GM23338 (cell line): ENCODE results near the gene NEU2. TPM values are rescaled to one million over a fixed set of nuclear protein-coding genes. Genes with fewer than 3 reads are reported as not detected.

Source experiments
- ATAC-seq: fragments of 200-7000 bp; cut with Tn5 transposase; 3 replicates; pipeline ENCODE4 v1.9.1; 2020
- DNase-seq: peaks from one replicate; pipeline ENCODE4 v3.0.0-alpha.2; 2015; ENCODE audit warnings: low spot score
- H2AFZ ChIP-seq: fragments of 200-600 bp; sonication (generic); 2 replicates; pipeline ENCODE4 v1.8.0; 2016; ENCODE audit warnings: antibody characterized with exemption, mild to moderate bottlenecking, moderate library complexity
- H3F3A ChIP-seq: fragments of 200-600 bp; sonication (generic); replicated peaks from 2 replicates; pipeline ENCODE4 v1.8.0; 2017; ENCODE audit warnings: antibody characterized with exemption, mixed run types, low read depth
- H3K27ac ChIP-seq: fragments of 200-600 bp; sonication (generic); 2 replicates; pipeline ENCODE4 v1.6.1; 2016; ENCODE audit warnings: low read depth
- H3K27me3 ChIP-seq: fragments of 200-600 bp; sonication (generic); 2 replicates; pipeline ENCODE4 v1.8.0; 2016; ENCODE audit warnings: mild to moderate bottlenecking, mixed run types, moderate library complexity; ENCODE audit not compliant: insufficient read depth
- H3K36me3 ChIP-seq: fragments of 200-600 bp; sonication (generic); 2 replicates; pipeline ENCODE4 v1.8.0; 2016; ENCODE audit warnings: mild to moderate bottlenecking; ENCODE audit not compliant: insufficient read depth
- H3K4me1 ChIP-seq: fragments of 200-600 bp; sonication (generic); 2 replicates; pipeline ENCODE4 v1.8.0; 2016; ENCODE audit warnings: mild to moderate bottlenecking, moderate library complexity; ENCODE audit not compliant: insufficient read depth
- H3K4me2 ChIP-seq: fragments of 200-600 bp; sonication (generic); 2 replicates; pipeline ENCODE4 v1.7.1; 2017; ENCODE audit warnings: mixed run types
- H3K4me3 ChIP-seq: fragments of 200-600 bp; sonication (generic); 2 replicates; pipeline ENCODE4 v1.6.1; 2016; ENCODE audit warnings: mixed run types
- H3K79me2 ChIP-seq: fragments of 200-600 bp; sonication (generic); replicated peaks from 2 replicates; pipeline ENCODE4 v1.8.0; 2017; ENCODE audit warnings: mild to moderate bottlenecking; ENCODE audit not compliant: insufficient read depth
- H3K9me2 ChIP-seq: fragments of 200-600 bp; sonication (generic); 2 replicates; pipeline ENCODE4 v1.8.0; 2017; ENCODE audit not compliant: insufficient read depth
- H4K20me1 ChIP-seq: fragments of 200-600 bp; sonication (generic); replicated peaks from 2 replicates; pipeline ENCODE4 v1.8.0; 2017; ENCODE audit warnings: mild to moderate bottlenecking; ENCODE audit not compliant: insufficient read depth
- H3K27ac Mint-ChIP-seq: 2 replicates; pipeline ENCODE4 v1.8.0; 2020; ENCODE audit warnings: inconsistent platforms, mild to moderate bottlenecking, moderate library complexity, mixed read lengths
- H3K27me3 Mint-ChIP-seq: 3 replicates; pipeline ENCODE4 v1.8.0; 2022; ENCODE audit warnings: low read depth, mild to moderate bottlenecking, moderate library complexity, mixed read lengths, inconsistent platforms; ENCODE audit not compliant: insufficient read depth, poor library complexity
- H3K36me3 Mint-ChIP-seq: 3 replicates; pipeline ENCODE4 v1.8.0; 2021; ENCODE audit warnings: low read depth, mild to moderate bottlenecking, inconsistent platforms, moderate library complexity, mixed read lengths
- H3K4me1 Mint-ChIP-seq: 3 replicates; pipeline ENCODE4 v1.8.0; 2020; ENCODE audit warnings: mild to moderate bottlenecking, inconsistent platforms, mixed read lengths
- H3K4me3 Mint-ChIP-seq: 3 replicates; pipeline ENCODE4 v1.8.0; 2021; ENCODE audit warnings: moderate library complexity, mild to moderate bottlenecking, inconsistent platforms, mixed read lengths
- H3K9me3 Mint-ChIP-seq: 3 replicates; pipeline ENCODE4 v1.8.0; 2020; ENCODE audit warnings: moderate library complexity, mild to moderate bottlenecking, inconsistent platforms, mixed read lengths
- CTCF ChIP-seq, 2 experiments: fragments of 200-600 bp in 1 of 2; sonication (generic) in 1 of 2; conservative IDR thresholded peaks; 2 replicates each; pipeline versions ENCODE4 v1.5.1 to v1.6.1; 2016 to 2017; ENCODE audit warnings: antibody characterized with exemption in 2 of 2, low read depth in 2 of 2, mild to moderate bottlenecking in 2 of 2, moderate library complexity in 1 of 2
- ETS1 ChIP-seq: IDR thresholded peaks from 2 replicates; pipeline ENCODE4 v1.6.1; 2016; ENCODE audit warnings: antibody characterized with exemption
- EZH2 ChIP-seq: fragments of 200-600 bp; sonication (generic); IDR thresholded peaks from one replicate; pipeline ENCODE4 v1.8.0; 2017; ENCODE audit warnings: antibody characterized with exemption, mild to moderate bottlenecking, low read depth; ENCODE audit not compliant: unreplicated experiment
- EZH2phosphoT487 ChIP-seq: fragments of 200-600 bp; sonication (generic); IDR thresholded peaks from one replicate; pipeline ENCODE4 v1.8.1; 2018; ENCODE audit warnings: antibody characterized with exemption; ENCODE audit not compliant: unreplicated experiment
- JUNB ChIP-seq: IDR thresholded peaks from one replicate; pipeline ENCODE4 v1.6.1; 2016; ENCODE audit warnings: antibody characterized with exemption; ENCODE audit not compliant: unreplicated experiment
- REST ChIP-seq: IDR thresholded peaks from one replicate; pipeline ENCODE4 v1.6.1; 2018; ENCODE audit warnings: antibody characterized with exemption; ENCODE audit not compliant: unreplicated experiment
- STAT1 ChIP-seq: IDR thresholded peaks from one replicate; pipeline ENCODE4 v1.6.1; 2016; ENCODE audit warnings: antibody characterized with exemption; ENCODE audit not compliant: unreplicated experiment
- ZNF114 ChIP-seq: fragments of 250-450 bp; sonication (Bioruptor Pico); IDR thresholded peaks from 2 replicates; pipeline ENCODE4 v1.5.0; 2020; ENCODE audit warnings: mild to moderate bottlenecking, moderate library complexity
- ZNF331 ChIP-seq: fragments of 250-450 bp; sonication (Bioruptor Pico); IDR thresholded peaks from 2 replicates; pipeline ENCODE4 v1.5.0; 2020; ENCODE audit warnings: low read depth, mild to moderate bottlenecking, moderate library complexity
- ZNF462 ChIP-seq: fragments of 250-450 bp; sonication (Bioruptor Pico); IDR thresholded peaks from 2 replicates; pipeline ENCODE4 v1.5.0; 2020; ENCODE audit warnings: mild to moderate bottlenecking, moderate library complexity
- polyA plus RNA-seq: library from polyadenylated mRNA; unstranded; fragments of >200 nt; fragmentation: Nextera tagmentation; extraction: Ambion mirVana; gene quantifications from 2 replicates; pipeline ENCODE4 v1.2.1, GENCODE V29; 2016
- total RNA-seq: library from RNA; depleted of rRNA; stranded (reverse); fragments of >200 nt; shearing (Covaris generic); gene quantifications from 2 replicates; pipeline ENCODE4 v1.2.3, GENCODE V29; 2014

The NEU2 gene
- total and polyA plus RNA-seq, 2 experiments from 2014 or later = not detected

GRCh38 chr2:233079473-233079877 is 47.0 kb downstream of the NEU2 start (continued):
- TF ChIP-seq REST = no peak

GRCh38 chr2:233079953-233080835 is 47.7 kb downstream of the NEU2 start:
- H3K9me3 Mint-ChIP-seq = no peaks in the 10 kb centered on the region
- Histone ChIP-seq H3K79me2 (no peaks in the 10 kb centered on the region), H3K4me3 (no peak overlapping the region), H2AFZ (no peak overlapping the region), H3K9me2 (no peaks in the 10 kb centered on the region), H3K36me3 (no peaks in the 10 kb centered on the region), H3K27me3 (no peaks in the 10 kb centered on the region), H3K27ac (no peak overlapping the region), H3F3A (no peaks in the 10 kb centered on the region), H4K20me1 (no peaks in the 10 kb centered on the region), H3K4me1 (peaks cover 7% of the 10 kb centered on the region; the same call in 1 of the 2 replicates), H3K4me2 (no peak overlapping the region)
- peaks cover 8% of the 10 kb centered on the region for H3K27me3 Mint-ChIP-seq
- H3K4me1 Mint-ChIP-seq = peaks cover 2% of the 10 kb centered on the region
- no peak overlapping the region for H3K27ac Mint-ChIP-seq
- DNase-seq (no peak), ATAC-seq (no peak)
- no peak overlapping the region for H3K4me3 Mint-ChIP-seq
- H3K36me3 Mint-ChIP-seq = no peaks in the 10 kb centered on the region
- TF ChIP-seq JUNB = no peak
- TF ChIP-seq ZNF331 (CRISPR knock-in tag) = no peak
- no peak for TF ChIP-seq ZNF114 (CRISPR knock-in tag)
- TF ChIP-seq ETS1 = no peak
- TF ChIP-seq EZH2phosphoT487 = no peak
- no peak for TF ChIP-seq ZNF462
- no peak for TF ChIP-seq STAT1
- TF ChIP-seq CTCF (conservative IDR thresholded peaks at IDR 0.05; ENCODE audit: low read depth in 2 of 2) = no peak
- TF ChIP-seq EZH2 = no peak
